ENCODE results near the gene IPCEF1. TPM values are rescaled to one million over a fixed set of nuclear protein-coding genes. Genes with fewer than 3 reads are reported as not detected.

Gene IPCEF1
- 2.0 TPM for polyA plus RNA-seq (ENCODE audit: insufficient read length)

GRCh38 chr6:154356690-154357089 lies at the start of gene IPCEF1:
Gene IPCEF1 (minus strand): TSS chr6:154356803. CDS start chr6:154265947, 90,856 bp downstream.
- DNase-seq, result no peak

DNA sequence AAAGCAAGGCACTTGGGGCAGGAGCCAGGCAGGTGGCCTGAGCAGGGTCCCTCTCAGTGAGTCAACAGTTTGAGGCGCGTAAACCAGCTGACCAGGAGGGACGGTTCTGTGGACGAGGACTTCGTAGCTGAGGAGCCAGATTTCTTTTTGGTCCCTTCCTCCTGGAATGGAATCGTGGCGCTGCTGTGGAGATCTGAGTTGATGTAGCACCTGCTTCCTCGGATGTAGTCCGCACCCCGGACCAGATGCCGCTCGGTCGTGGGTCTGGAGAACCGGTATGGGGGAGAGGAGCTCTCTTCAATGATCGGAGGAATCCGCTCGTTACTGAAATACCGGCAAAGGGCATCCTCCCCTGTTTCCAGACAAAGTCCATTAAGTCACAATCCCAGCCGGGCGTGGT lies 49.7 kb upstream of the IPCEF1 start:
- no peak for DNase-seq

DNA sequence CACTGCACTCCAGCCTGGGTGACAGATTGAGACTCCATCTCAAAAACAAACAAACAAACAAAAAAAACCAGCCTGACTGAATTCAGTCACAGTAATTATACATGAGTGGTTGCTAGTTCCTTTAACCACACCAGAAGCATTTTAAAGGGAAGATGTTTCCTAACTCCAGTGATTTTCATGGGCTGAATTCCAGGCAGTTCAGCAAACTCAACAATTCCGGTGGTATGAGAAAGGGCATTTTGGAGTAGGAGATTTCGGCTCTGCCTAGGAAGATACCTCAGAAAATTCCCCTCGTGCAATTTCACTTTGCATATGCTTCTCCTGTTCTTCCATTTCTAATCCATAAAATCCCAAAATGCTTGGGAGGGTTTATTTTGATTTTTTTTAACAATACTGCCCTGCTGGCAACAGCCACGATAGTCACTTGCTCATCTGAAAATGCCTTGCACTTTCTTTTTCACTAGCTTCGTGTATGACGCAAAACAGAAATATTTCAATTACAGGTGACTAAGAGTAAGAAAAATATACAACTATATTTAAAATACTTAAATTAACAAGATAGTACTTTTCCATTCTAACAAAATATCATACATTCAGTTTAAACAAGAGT lies 48.3 kb upstream of the IPCEF1 start:
- DNase-seq, result no peak

DNA sequence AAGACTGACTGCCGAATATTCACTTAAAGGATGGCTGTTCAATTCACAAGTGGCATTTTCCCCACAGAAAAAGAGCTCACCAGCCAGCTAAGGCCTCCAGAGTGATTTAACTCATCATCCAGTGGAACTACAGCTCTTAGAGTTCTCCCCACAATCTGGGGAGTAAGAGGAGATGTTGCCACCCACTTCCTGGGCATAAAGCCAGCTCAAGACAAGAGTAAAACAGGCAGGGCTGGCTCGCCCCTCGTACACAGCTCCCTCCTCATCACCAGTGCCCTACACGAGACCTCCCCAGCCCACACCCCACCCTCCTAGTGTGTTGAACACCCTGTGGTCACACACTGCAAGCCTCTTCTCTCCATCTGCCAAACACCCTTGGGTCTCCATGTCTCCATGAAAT lies 47.2 kb upstream of the IPCEF1 start:
- DNase-seq, result no peak

DNA sequence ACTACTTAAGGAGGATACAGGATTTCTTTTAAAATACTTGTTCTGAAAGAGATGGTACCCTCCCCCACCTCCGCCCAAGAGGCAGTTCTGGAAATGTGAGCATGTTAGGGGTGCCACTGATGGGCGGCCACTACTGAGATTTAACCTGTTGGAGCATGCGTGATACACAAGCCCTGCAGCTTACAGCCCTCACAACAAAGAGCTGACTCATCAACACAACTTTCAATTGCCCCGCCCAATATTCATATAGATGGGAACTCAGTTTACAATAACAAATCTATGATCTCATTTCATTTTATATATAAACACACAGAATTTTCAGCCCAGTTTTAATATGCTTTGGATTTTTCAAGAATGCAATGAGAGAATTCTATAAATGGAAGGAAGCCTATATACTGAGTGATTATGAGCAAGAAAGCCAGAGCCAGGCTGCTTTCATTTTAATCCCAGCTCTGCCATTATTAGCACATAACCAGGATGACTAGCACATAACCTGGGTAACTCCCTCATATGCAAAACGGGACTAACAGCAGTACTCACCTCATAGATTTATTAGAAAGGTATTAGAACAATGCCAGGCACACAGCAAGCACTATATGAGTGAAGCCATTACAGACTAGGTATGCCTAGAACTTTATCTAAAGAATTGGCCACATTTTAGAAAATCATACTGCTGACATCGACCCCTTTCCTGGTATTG lies 45.6 kb upstream of the IPCEF1 start:
- no peak for DNase-seq

GRCh38 chr6:154399097-154399496 lies 42.5 kb upstream of the IPCEF1 start:
- DNase-seq, result no peak

DNA sequence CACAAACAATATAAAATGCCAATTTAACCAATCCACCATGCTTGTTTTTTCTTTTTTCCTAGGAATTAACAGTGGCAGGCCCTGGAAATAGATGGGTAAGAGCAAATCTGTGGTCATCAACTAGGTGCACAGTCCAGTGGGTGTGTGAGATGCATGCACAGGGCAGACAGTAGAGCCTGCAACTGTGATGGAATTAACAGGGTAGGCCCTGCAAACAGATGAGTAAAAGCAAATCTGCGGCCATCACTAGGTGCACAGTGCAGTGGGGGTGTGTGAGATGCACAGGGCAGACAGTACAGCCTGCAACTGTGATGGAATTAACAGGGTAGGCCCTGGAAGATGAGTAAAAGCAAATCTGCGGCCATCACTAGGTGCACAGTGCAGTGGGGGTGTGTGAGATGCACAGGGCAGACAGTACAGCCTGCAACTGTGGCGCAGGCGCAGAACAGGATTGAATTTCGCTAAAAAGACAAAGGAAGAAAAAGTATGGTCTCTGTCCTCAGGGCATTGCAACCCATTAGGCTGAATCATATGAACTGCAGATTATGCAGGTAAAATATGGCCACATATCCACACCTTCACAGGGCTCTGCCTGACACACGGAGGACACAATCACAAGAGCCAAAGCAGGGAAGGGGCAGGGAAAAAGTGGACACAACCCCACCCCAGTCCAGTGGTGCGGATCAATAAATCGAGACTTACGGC lies 41.0 kb upstream of the IPCEF1 start:
- no peak for DNase-seq

GRCh38 chr6:154395878-154396277 lies 39.3 kb upstream of the IPCEF1 start:
- no peak for DNase-seq

DNA sequence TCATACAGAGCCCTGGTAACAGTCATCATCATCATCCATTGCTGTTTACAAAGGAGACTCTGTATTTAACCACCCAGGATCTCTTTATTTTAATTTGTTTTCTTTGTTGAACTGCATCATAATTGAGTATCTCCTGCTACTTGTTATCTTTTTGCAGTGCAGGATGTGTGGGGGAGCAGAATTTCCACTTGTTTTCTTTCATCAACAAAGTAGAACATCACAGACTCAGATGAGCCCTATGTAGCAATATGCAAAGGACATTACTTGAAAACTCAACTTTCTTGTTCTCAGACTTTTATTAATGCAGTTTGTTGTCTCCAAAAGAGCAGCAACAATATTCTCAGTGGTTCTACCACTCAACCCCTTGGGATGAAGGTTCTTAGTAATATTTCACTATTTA lies 38.7 kb upstream of the IPCEF1 start:
- no peak for DNase-seq

DNA sequence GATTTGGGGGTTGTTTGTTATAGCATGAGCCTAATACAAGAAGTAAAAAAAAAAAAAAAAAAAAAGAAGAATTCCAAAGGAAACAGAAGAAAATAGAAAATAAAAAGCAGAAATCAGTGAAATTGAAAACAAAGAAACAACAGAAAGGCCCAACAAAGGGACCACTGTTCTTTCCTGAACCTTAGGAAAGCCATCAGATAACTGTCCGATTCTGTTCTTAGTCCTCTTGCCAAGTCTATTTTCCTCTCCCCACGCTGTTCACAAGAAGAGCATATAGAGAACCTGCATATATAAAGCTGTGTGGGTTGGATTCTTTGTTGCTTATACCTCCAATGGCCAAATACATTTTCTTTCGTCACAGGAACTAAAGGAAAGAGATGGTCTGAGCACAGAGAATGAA lies 38.0 kb upstream of the IPCEF1 start:
- DNase-seq, result no peak

DNA sequence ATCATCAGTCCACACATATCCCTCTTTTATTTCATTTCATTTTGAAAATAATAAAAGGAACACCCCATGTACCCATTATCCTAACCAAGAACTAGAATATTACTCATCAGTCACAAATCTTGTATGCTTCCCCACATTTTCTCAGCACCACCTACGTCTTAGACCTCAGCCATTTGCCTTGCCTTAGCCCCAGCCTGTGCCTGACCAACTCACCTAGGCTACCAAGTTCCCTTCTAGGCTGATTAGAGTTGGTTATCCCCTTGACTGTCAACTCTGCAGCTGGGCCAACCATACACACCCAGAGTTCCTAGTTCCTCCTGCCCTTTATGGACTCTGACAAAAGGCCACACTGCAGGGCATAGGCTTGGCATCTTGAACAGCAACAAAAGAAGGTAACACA lies 33.4 kb upstream of the IPCEF1 start:
- no peak for DNase-seq

DNA sequence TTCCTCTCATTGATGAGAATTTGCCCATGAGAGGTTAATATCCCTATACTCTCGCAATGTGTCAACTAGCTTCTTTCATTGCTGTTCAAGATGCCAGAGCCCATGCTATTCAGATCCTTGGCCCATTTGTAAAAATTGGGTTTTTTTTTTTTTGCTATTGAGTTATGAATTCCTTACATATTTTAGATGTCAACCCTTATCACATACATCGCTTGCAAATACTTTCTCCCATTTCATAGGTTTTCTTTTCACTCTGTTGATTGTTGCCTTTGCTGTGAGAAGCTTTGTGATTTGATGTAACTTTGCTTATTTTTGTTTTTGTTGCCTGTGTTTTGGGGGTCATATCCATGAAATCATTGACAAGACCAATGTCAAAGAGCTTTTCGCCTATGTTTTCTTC lies 32.2 kb upstream of the IPCEF1 start:
- DNase-seq, result no peak

DNA sequence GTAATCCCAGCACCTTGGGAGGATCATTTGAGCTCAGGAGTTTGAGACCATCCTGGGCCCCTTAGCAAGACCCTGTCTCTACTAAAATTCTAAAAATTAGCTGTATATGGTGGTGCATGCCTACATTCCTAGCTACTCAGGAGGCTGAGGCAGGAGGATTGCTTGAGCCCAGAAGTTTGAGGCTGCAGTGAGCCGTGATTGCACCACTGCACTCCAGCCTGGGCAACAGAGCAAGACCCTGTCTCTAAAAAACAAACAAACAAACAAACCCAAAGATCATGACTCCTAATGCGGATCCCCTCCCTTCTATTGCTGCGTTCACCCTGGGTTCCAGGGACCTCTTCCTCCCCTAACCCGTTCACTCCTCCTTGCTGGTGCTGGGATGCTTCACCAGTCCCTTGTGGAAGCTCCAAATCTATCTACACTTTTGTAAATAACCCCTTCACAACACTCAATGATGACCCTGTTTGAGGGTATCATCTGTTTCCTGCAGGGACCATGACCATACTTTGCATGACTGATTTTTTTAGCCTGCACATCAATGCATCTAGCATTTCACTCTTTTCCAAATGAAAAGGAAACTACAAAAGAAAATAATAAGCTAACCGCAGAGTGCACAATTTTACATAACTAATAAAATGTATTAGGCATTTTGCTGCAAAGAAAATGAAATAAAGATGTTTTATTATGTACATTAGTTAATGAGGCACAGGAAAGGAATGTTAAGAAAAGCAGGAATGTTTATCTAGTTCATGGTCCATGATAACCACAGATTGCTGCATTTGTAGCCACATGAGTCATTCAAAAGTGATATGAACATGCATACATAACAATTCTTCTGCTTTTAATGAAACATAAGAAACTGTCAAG lies 30.5 kb upstream of the IPCEF1 start:
- no peak for DNase-seq

DNA sequence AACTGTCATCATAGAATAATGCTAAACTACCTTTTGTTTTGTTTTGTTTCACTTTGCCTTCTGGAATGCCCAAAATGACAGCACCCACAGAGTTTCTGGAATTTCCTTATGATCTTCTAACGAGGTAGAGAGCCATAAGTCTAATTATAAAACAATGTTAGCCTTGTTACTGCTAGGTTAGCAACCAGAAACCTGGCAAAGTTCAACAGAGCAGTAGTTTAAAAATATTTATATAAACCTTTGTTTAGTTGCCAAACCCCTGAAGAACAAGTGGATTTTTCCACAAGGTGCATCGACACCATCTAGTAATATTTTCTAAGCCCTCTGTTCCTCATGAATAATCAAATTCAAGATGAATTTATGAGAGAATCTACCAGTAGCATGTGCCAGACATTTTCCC lies 27.6 kb upstream of the IPCEF1 start:
- no peak for DNase-seq

- no peak for DNase-seq
Observed at GRCh38 chr6:154383273-154383672, 26.7 kb upstream of the IPCEF1 start.

DNA sequence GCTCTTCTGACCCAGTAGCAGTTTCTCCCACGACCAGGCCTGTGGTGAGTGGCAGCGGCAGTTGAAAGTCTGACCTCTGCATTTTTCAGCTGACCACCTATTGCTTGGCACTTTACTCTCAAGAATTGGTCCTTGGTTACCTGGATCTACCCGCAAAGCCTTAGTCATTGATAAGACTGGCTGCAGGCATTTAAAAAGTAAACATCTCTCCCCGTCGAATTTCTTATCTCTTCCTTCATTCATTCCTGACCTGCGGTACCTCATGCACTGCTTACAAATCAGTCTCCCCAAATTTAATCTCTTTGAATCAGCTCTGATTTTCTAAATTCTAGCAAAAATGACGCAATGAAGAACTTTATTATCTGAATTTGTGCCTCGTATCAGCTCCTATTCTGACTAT lies 26.1 kb upstream of the IPCEF1 start:
- DNase-seq, result no peak

DNA sequence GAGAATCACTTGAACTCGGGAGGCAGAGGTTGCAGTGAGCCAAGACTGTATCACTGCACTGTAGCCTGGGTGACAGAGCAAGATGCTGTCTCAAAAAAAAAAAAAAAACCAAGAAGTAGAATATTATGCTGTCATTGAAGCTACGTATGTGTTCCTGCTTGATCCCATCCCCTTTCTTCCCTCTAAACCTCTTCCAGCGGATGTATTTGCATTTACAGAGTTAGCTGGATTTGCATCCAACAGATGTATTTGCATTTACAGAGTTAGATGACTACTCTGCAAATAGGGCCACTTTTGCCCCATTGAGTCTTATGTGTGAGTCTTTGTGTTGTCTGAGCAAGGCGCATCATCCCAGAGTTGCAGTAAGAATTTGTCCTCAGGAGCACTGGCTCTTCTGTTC lies 24.9 kb upstream of the IPCEF1 start:
- no peak for DNase-seq

GRCh38 chr6:154380741-154381140 lies 24.1 kb upstream of the IPCEF1 start:
- DNase-seq, result no peak

DNA sequence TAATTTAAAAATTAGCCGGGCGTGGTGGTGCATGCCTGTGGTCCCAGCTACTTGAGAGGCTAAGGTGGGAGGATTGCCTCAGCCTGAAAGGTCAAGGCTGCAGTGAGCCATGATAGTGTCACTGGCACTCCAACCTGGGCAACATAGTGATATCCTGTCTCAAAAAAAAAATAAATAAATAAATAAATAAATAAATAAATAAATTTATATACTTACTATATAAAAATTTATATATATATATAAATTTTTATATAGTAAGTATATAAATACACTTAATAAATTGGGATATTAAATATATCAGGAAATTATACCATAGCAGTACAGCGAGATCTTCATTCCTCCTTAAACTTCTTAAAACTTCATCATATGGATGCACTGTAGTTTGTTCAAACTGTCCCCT lies 23.0 kb upstream of the IPCEF1 start:
- no peak for DNase-seq

GRCh38 chr6:154378518-154378917 lies 21.9 kb upstream of the IPCEF1 start:
- no peak for DNase-seq

DNA sequence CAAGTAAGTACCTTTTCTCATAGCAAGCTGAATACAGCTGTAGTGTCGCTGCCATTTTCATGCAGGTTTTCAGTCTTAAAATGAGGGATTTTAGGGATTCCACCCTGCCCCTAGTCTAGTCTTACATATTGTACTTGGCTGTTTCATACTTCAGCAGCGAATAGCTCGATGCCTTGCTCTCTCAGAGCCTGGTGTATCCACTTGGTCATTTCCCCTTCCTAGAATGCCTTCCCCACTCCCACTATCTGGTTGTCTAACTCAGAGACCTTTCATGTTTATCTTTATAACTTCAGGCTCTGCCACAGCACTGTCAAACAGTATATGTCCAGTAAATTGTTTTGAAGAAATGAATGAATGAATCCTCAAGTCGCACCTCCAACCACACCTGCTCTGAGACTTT lies 21.1 kb upstream of the IPCEF1 start:
- no peak for DNase-seq

DNA sequence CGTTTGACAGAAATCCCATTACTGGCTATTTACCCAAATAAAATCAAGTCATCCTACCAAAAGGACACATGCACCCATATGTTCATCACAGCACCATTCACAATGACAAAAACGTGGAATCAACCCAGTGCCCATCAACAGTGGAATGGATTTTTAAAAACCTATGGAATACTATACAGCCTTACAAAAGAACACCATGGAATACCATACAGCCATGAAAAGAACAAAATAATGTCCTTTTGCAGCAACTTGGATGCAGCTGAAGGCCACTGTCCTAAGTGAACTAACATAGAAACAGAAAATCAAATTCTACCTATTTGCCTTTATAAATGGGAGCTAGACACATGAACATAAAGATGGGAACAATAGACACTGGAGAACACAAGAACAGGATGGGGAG lies 17.4 kb upstream of the IPCEF1 start:
- DNase-seq, result no peak

- no peak for DNase-seq
Observed at GRCh38 chr6:154371281-154371680, 14.7 kb upstream of the IPCEF1 start.

All from hindlimb muscle (tissue), 1 donor.